Panc1 (cell line): ENCODE measurements around the gene TOE1. TPM values are rescaled to one million over a fixed set of nuclear protein-coding genes. Genes with fewer than 3 reads are reported as not detected.

Experiments used
- ATAC-seq: fragments of 200-7000 bp; cut with Tn5 transposase; 2 replicates; pipeline ENCODE4 v1.9.1; 2020; ENCODE audit warnings: mild to moderate bottlenecking, moderate library complexity
- BruUV-seq: library from RNA; stranded (reverse); fragments of 400-500 nt; replicated peaks from 2 replicates; lab custom pipeline; 2021; lab: Mats Ljungman, UMichigan
- CTCF ChIA-PET: fragments of 300-600 bp; sonication (Branson Sonifier 250); formaldehyde crosslinking; loops from one replicate; lab custom pipeline; 2022; ENCODE audit warnings: antibody characterized with exemption; lab: Charles Lee
- POLR2A ChIA-PET: fragments of 300-600 bp; sonication (Branson Sonifier 250); formaldehyde crosslinking; loops from one replicate; lab custom pipeline; 2022; ENCODE audit warnings: antibody characterized with exemption; lab: Charles Lee
- DNase-seq: peaks from one replicate; pipeline ENCODE4 v3.0.0-alpha.2; 2010; ENCODE audit warnings: low read depth, low spot score
- H3K27ac ChIP-seq: 2 replicates; pipeline ENCODE4 v1.5.1; 2011; ENCODE audit warnings: mild to moderate bottlenecking, low read length, inconsistent platforms
- H3K27me3 ChIP-seq: fragments of 200-500 bp; sonication (Bioruptor generic); 2 replicates; pipeline ENCODE4 v1.6.0; 2014; ENCODE audit warnings: low read length, inconsistent platforms; ENCODE audit not compliant: control insufficient read depth, insufficient read depth
- H3K36me3 ChIP-seq: fragments of 200-500 bp; sonication (Bioruptor generic); 2 replicates; pipeline ENCODE4 v1.5.1; 2014; ENCODE audit warnings: inconsistent platforms, mild to moderate bottlenecking, low read length, moderate library complexity; ENCODE audit not compliant: control insufficient read depth, insufficient read depth
- H3K4me1 ChIP-seq: 2 replicates; pipeline ENCODE4 v1.5.1; 2011; ENCODE audit warnings: inconsistent platforms, mild to moderate bottlenecking, low read length, moderate library complexity; ENCODE audit not compliant: control insufficient read depth, insufficient read depth
- H3K4me3 ChIP-seq, 2 experiments: 2 replicates each; pipeline ENCODE4 v1.5.1; 2011 to 2012; ENCODE audit warnings: low read depth in 2 of 2, low read length in 2 of 2, mild to moderate bottlenecking in 2 of 2, inconsistent platforms in 1 of 2, moderate library complexity in 1 of 2
- H3K9me3 ChIP-seq: fragments of 200-500 bp; sonication (Bioruptor generic); 2 replicates; pipeline ENCODE4 v1.5.1; 2014; ENCODE audit warnings: low read depth, mild to moderate bottlenecking, inconsistent platforms, low read length, moderate library complexity; ENCODE audit not compliant: control insufficient read depth, insufficient read depth
- CTCF ChIP-seq: fragments of 450-650 bp; IDR thresholded peaks from 2 replicates; pipeline ENCODE4 v1.5.1; 2017; ENCODE audit warnings: mild to moderate bottlenecking
- POLR2AphosphoS5 ChIP-seq: IDR thresholded peaks from 2 replicates; pipeline ENCODE4 v1.6.1; 2012; ENCODE audit warnings: mild to moderate bottlenecking, low read depth, low read length, moderate library complexity
- REST ChIP-seq, 2 experiments: IDR thresholded peaks; 2 replicates each; pipeline ENCODE4 v1.6.1; 2011 to 2012; ENCODE audit warnings: low read depth in 2 of 2, control low read depth in 1 of 2, low read length in 1 of 2, mild to moderate bottlenecking in 1 of 2, moderate library complexity in 1 of 2; ENCODE audit not compliant: insufficient read depth in 1 of 2
- SIN3A ChIP-seq: IDR thresholded peaks from 2 replicates; pipeline ENCODE4 v1.6.1; 2012; ENCODE audit warnings: low read depth, mild to moderate bottlenecking, low read length, moderate library complexity, borderline replicate concordance; ENCODE audit not compliant: insufficient read depth
- TCF7L2 ChIP-seq: IDR thresholded peaks from 2 replicates; pipeline ENCODE4 v1.6.1; 2011; ENCODE audit warnings: mild to moderate bottlenecking, low read depth, low read length, inconsistent platforms
- in situ Hi-C: cut with HindIII; loops from 2 replicates; pipeline ENCODE4 v1.10.0; 2016; ENCODE audit warnings: low sequenced_read_pairs, low pct_unique_long_range_greater_than_20kb
- intact Hi-C: fragments of 100-400 bp; cut with micrococcal nuclease; formaldehyde crosslinking; loops from one replicate; pipeline ENCODE4 v1.10.0; 2022; ENCODE audit not compliant: unreplicated experiment
- total RNA-seq: library from RNA; stranded (reverse); gene quantifications from one replicate; pipeline ENCODE4 v1.2.1, GENCODE V29; 2021; ENCODE audit not compliant: unreplicated experiment

TOE1 gene
- total RNA-seq, 1 experiment from 2014 or later: 14.3 TPM

- Histone ChIP-seq H3K4me3 (no peak overlapping the region), H3K27ac (no peak overlapping the region), H3K9me3 (no peaks in the 10 kb centered on the region), H3K36me3 (no peaks in the 10 kb centered on the region; the same call in 1 of the 2 replicates), H3K27me3 (no peaks in the 10 kb centered on the region), H3K4me1 (peaks cover 8% of the 10 kb centered on the region)
- intact Hi-C loops (no loop called here), in situ Hi-C loops (no loop called here)
- ATAC-seq (no peak), DNase-seq (no peak)
- no TSS peak for BruUV-seq
- ChIA-PET POLR2A (interaction anchor here (0.7 kb wide), 2 partner anchors 112 to 541 kb away, joined by 4 to 6 read pairs; no protein-coding TSS in a partner anchor), CTCF (no interaction called here)
- TF ChIP-seq REST (IDR thresholded peaks at IDR 0.05; ENCODE audit: insufficient read depth in 1 of 2, low read depth in 2 of 2, low read length in 1 of 2) (no peak), POLR2AphosphoS5 (no peak), CTCF (no peak)
Measured at GRCh38 chr1:45335855-45336324, 4.1 kb upstream of the TOE1 start.

- DNase-seq: no peak
- H3K9me3 ChIP-seq: no peaks in the 10 kb centered on the region
- no peaks in the 10 kb centered on the region for H3K27me3 ChIP-seq
- H3K36me3 ChIP-seq: peaks cover 6% of the 10 kb centered on the region
- TF ChIP-seq SIN3A (no peak), CTCF (no peak), TCF7L2 (no peak)
- ATAC-seq: no peak
- no TSS peak for BruUV-seq
- no peak overlapping the region for H3K4me3 ChIP-seq
- peaks cover 19% of the 10 kb centered on the region for H3K4me1 ChIP-seq
- POLR2A ChIA-PET: no interaction called here
- in situ Hi-C loops: no loop called here
- intact Hi-C loops: no loop called here
- CTCF ChIA-PET: no interaction called here
- no peak overlapping the region for H3K27ac ChIP-seq
Measured at GRCh38 chr1:45337630-45338325, 2.2 kb upstream of the TOE1 start.
